Kidney (tissue), 14 donors: Measurements from ENCODE around the gene SLC25A53. TPM values are rescaled to one million over a fixed set of nuclear protein-coding genes. Genes with fewer than 3 reads are reported as not detected.
"Not testable (repeated sequence)": the region's sequence is repeated elsewhere in the genome, so short reads cannot be mapped to it uniquely, and the experiment has no call there.

ENCODE experiments used
- DNase-seq, 5 donors: peaks; one replicate each; pipeline ENCODE4 v3.0.0-alpha.2; 2013 to 2020
- FAIRE-seq: peaks from 2 replicates; lab custom pipeline; 2012; peaks lifted over from hg19 to GRCh38; lab: Jason Lieb, UNC
- H3K27ac ChIP-seq, 2 donors: one replicate each; pipeline ENCODE4 v1.7.0; 2013; ENCODE audit warnings: low read depth in 2 of 2, low read length in 2 of 2, inconsistent platforms in 1 of 2
- H3K27me3 ChIP-seq: one replicate; pipeline ENCODE4 v1.7.1; 2013; ENCODE audit warnings: low read length, inconsistent platforms; ENCODE audit not compliant: control insufficient read depth, insufficient read depth
- H3K36me3 ChIP-seq, 3 donors: one replicate each; pipeline versions ENCODE4 v1.7.0 to v1.7.1; 2013; ENCODE audit warnings: low read length in 3 of 3, control low read depth in 1 of 3, inconsistent platforms in 1 of 3; ENCODE audit not compliant: insufficient read depth in 3 of 3, control insufficient read depth in 2 of 3
- H3K4me1 ChIP-seq, 3 donors: one replicate each; pipeline versions ENCODE4 v1.7.0 to v1.7.1; 2013; ENCODE audit warnings: low read length in 3 of 3, inconsistent platforms in 1 of 3, low read depth in 1 of 3; ENCODE audit not compliant: control insufficient read depth in 2 of 3, insufficient read depth in 2 of 3
- H3K4me3 ChIP-seq, 3 donors: one replicate each; pipeline versions ENCODE4 v1.7.0 to v1.8.1; 2013; ENCODE audit warnings: low read length in 3 of 3, control low read depth in 1 of 3, inconsistent platforms in 1 of 3
- H3K9ac ChIP-seq, 3 donors: one replicate each; pipeline versions ENCODE4 v1.7.0 to v1.7.1; 2013; ENCODE audit warnings: low read length in 3 of 3, control low read depth in 1 of 3, inconsistent platforms in 1 of 3
- H3K9me3 ChIP-seq, 3 donors: one replicate each; pipeline versions ENCODE4 v1.7.0 to v1.7.1; 2013; ENCODE audit warnings: low read length in 3 of 3, control low read depth in 1 of 3, inconsistent platforms in 1 of 3; ENCODE audit not compliant: control insufficient read depth in 2 of 3, insufficient read depth in 1 of 3
- CTCF ChIP-seq: IDR thresholded peaks from 3 replicates; pipeline ENCODE4 v1.5.1; 2012; ENCODE audit warnings: mild to moderate bottlenecking, moderate library complexity, borderline replicate concordance; ENCODE audit not compliant: insufficient read depth; ENCODE audit errors: extremely low read depth
- intact Hi-C: fragments of 100-400 bp; cut with DNase I; formaldehyde crosslinking; loops from one replicate; pipeline ENCODE4 v1.11.1; 2022
- polyA plus RNA-seq: library from polyadenylated mRNA; stranded (reverse); fragments of 350-450 nt; fragmentation: Illumina TruSeq; extraction: RNeasy Lipid Tissue Mini Kit (QIAGEN cat#74804); gene quantifications from one replicate; pipeline ENCODE4 v1.2.3, GENCODE V29; 2014; ENCODE audit warnings: low read depth, low replicate concordance; ENCODE audit not compliant: insufficient read depth
- total RNA-seq: library from RNA; stranded (reverse); fragmentation: NEBNext Ultra II Directional; extraction: Animal tissue kit (Norgen Biotek cat#: 25700); gene quantifications from one replicate; pipeline ENCODE4 v1.2.1, GENCODE V29; 2021
- donor health status: control.
- donor health status: control.
- donor health status: control.
- donor health status: control.
- donor health status: control.
- donor health status: DM: yes; HTN: yes; CAD: no.
- donor health status: Normal renal cell carcinoma (clear cell type).

The SLC25A53 gene
- total and polyA plus RNA-seq, 2 donors from 2014 or later = 5.0 to 12.1 TPM

DNA sequence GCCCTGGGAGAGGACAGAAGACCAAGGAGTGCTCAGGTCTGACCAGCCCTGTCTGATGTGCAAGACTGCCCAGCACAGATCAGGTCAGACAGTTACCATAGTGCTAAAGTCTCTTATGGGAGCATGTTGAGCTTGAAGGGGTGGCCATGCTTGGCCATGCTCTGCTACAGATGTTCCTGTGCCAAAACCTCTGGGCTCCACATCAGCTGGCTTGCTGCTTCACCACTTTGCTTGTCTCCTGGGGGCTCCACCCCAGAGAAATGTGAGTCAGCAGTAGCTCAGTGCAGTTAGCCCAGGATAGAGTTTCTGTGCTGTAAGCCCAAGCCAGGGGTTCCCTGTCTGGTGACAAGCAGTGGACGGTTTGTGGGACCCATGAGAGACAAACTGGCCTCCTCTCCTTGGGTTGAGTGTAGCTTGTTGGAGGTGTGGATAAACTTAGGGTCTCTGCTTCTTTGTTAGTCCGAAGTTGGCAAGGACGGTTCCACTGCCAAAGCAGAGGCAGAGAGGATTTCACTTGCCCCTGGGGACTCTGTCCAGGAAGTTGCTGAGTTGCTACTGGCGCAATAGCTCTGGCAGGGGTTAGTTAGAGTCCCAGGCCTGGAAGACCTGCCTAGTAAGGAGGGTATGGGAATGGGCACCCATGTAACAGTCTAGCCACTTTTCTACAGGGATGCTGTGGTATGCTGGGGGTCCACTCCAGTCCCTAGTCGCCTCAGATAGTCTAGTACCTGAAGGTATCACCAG, 72.1 kb downstream of the SLC25A53 start:
- no peak for FAIRE-seq
- TF ChIP-seq CTCF = no peak
- no peak for DNase-seq

DNA sequence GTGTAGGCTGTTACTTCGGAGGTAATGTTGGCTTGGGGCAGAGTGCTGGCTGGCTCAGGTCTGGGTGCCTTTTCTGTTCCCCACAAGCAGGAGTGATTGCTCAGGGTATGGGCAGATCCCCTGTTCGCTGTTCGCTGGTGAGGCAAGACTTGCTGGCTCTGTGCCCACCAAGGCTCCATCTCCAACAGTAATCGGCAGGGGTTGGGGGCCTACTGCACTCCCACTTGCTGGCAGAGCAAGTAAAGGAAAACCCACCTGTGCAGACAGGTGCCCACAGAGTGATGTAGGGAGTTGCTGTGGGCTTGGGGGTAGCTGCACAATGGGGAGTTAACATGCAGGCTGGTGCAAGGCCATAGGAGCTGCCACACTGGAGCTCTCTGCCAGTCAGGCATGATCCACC, 72.7 kb downstream of the SLC25A53 start:
- DNase-seq = no peak
- H3K4me1 ChIP-seq = no peaks in the 10 kb centered on the region
- no peaks in the 10 kb centered on the region for H3K36me3 ChIP-seq
- H3K9ac ChIP-seq = no peak overlapping the region
- peaks cover 2% of the 10 kb centered on the region for H3K27me3 ChIP-seq
- intact Hi-C loops = no loop called here
- no peak for TF ChIP-seq CTCF
- FAIRE-seq = no peak
- H3K9me3 ChIP-seq = no peaks in the 10 kb centered on the region
- H3K27ac ChIP-seq = no peak overlapping the region
- H3K4me3 ChIP-seq = no peak overlapping the region

More for the DNA sequence above, 72.1 kb downstream of the SLC25A53 start:
- no peaks in the 10 kb centered on the region for H3K4me1 ChIP-seq
- peaks cover 2% of the 10 kb centered on the region for H3K27me3 ChIP-seq
- no peak overlapping the region for H3K4me3 ChIP-seq
- no peaks in the 10 kb centered on the region for H3K36me3 ChIP-seq
- no peak overlapping the region for H3K9ac ChIP-seq
- intact Hi-C loops = no loop called here
- no peak overlapping the region for H3K27ac ChIP-seq
- no peaks in the 10 kb centered on the region for H3K9me3 ChIP-seq

DNA sequence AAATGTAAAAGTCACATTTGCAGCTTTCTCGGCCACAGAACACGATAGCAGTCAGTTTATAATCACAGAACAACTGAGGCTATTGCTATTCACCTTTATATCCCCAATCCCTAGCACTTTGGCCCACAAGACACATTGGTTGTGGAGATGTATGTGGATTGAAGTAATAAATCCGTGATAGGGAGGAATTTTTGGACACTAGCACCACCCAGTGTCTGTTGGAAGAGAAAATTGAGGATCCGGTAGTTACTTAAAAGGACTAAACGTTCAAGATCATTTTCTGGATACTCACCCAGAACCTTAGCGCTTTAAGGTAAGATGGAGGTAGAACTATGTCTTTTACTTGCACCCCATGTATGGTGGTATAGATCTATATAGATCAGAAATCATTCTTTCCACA, 79.0 kb downstream of the SLC25A53 start:
- H3K36me3 ChIP-seq, intact Hi-C loops, FAIRE-seq: not testable (repeated sequence)

DNA sequence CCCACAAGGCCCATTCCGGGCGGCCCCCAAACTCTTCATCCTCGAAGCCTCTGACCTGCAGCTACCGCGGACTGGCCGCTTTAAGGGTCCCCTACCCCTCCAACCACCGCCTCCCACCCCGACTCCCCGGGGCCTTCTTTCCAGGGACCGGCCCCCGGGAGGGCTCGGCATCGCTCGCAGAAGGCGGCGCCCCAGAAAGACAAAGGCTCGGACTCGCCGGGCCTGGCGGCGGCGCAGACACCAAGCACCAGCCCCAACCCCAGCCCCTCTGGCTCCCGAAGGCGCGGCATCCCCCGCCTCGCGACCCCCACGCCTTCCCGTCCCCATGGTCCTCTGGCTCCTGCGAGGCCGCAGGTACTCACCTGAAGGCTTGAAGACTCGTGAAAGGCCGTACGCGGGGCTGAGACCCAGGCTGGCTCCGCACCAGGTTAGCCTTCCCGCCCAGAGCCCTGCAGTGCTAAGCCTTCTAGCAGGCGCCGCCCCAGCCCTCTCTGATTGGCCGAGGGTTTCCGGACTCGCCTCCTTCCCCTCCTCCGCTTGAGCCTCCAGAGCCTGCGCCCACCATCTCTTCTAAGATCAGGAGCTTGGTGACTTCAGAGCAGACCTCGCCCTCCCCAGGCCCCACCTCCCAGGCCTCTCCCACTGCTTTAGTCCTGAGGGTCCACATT, 80.9 kb downstream of the SLC25A53 start, which contains the start of gene TMSB15C:
TSS of gene TMSB15C (minus strand) at position 459 of the 668 bp plus-strand sequence.
- intact Hi-C loops, H3K27me3 ChIP-seq, H3K4me3 ChIP-seq, H3K36me3 ChIP-seq, H3K9me3 ChIP-seq, H3K9ac ChIP-seq, H3K4me1 ChIP-seq, H3K27ac ChIP-seq, DNase-seq, FAIRE-seq: not testable (repeated sequence)

More for the DNA sequence above, 79.0 kb downstream of the SLC25A53 start:
- H3K9me3 ChIP-seq, DNase-seq, H3K27me3 ChIP-seq, H3K4me1 ChIP-seq, H3K4me3 ChIP-seq, H3K27ac ChIP-seq, H3K9ac ChIP-seq: not testable (repeated sequence)

DNA sequence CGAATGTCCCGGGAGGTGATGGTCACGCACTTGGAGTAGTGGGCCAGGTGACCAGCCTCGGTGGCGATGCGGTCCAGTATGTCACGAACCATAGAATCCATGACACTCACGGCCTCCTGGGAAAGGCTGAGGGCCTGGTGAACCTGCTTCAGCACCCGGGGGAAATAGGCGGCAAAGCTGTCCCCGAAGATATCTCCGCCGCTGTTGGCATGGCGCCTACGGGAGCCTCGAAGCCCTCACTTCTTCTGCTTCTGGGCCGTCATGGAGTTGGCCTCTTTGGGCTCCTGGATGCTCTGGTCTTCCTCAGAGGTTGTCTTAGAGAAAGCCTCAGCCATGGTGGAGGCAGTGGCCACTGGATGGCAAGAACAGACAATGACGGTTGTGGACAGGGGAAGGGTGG, 94.2 kb downstream of the SLC25A53 start:
- H3K27me3 ChIP-seq, H3K36me3 ChIP-seq, H3K27ac ChIP-seq, H3K4me1 ChIP-seq, H3K9ac ChIP-seq, DNase-seq, FAIRE-seq, H3K9me3 ChIP-seq, H3K4me3 ChIP-seq, intact Hi-C loops: not testable (repeated sequence)

DNA sequence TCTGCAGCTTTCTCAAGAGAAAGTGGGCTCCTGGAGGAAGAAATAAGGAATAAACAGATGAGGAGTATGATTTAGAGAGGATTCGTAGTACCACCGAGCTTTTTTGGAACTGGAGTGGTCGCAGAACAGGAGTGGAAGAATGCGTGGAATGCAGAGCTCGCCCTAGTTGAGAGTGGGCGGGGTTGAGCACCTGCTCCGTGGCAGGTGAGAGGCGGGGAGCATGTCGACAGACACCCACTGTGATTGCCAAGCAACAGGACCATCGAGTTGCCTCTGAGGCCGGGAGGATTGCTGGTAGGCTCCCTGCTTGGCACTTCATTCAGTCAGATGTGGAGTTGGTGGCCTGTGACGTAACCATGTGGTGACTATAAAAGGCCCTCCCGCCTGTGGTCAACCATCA, 101.9 kb downstream of the SLC25A53 start:
- H3K4me3 ChIP-seq, H3K27ac ChIP-seq, H3K36me3 ChIP-seq, intact Hi-C loops, H3K27me3 ChIP-seq, DNase-seq, H3K9ac ChIP-seq, FAIRE-seq, H3K9me3 ChIP-seq, H3K4me1 ChIP-seq: not testable (repeated sequence)
